Measurements from ENCODE around the gene MRC1. TPM values are rescaled to one million over a fixed set of nuclear protein-coding genes. Genes with fewer than 3 reads are reported as not detected.

MRC1 gene
- total and polyA plus RNA-seq, 2 of the 8 experiments (the other 6 are each of a cell fraction or from before 2014, with no cell fraction given), result 0.03 to 0.06 TPM

- no peak for TF ChIP-seq TEAD4 (IDR thresholded peaks at IDR 0.05; ENCODE audit: low read depth, low read length)
These were observed 38.1 kb upstream of the MRC1 start (continued) for GRCh38 chr10:17771017-17771416.
